NCI-H1105 treated with DMSO at 0.1 percent for 48 hours (cell line): Measurements from ENCODE around the gene COMMD4.

Experiments used
- DNase-seq: peaks from one replicate; lab custom pipeline; 2025; lab: John Stamatoyannopoulos, UW

The COMMD4 gene

GRCh38 chr15:75356517-75356916, 20.7 kb downstream of the COMMD4 start:
- no peak for DNase-seq

DNA sequence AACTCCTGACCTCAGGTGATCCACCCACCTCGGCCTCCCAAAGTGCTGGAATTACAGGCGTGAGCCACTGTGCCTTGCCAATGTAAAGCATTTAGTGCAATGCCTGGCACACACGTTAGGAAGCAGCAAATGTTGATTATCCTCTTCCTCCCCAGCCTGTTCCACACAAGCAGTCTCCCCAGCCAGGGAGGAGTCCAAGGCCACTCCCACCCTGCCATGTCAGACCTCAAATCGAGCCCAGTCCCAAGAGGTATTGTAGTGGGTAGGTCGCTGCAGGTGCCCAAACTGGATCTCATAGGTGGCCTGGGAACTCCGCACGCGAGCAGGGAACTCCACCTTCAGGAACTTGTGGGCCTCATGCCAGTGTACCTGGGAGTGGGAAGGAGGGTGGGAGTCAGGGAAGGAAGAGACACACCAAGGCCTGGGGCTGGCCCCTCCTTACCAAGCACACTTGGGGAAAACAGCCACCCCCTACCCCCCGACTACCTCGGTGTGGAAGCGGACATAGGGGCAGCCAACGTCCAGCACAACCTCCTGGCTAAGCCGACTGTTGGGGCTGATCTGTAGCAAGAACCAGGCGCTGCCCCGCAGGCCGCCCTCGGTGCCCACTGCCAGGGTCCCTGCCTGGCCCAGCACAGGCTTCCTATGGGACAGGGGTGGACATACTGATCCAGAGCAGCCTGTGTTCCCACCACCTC, 22.3 kb downstream of the COMMD4 start:
- DNase-seq, result no peak

GRCh38 chr15:75358771-75359536, 23.1 kb downstream of the COMMD4 start:
- DNase-seq, result no peak

DNA sequence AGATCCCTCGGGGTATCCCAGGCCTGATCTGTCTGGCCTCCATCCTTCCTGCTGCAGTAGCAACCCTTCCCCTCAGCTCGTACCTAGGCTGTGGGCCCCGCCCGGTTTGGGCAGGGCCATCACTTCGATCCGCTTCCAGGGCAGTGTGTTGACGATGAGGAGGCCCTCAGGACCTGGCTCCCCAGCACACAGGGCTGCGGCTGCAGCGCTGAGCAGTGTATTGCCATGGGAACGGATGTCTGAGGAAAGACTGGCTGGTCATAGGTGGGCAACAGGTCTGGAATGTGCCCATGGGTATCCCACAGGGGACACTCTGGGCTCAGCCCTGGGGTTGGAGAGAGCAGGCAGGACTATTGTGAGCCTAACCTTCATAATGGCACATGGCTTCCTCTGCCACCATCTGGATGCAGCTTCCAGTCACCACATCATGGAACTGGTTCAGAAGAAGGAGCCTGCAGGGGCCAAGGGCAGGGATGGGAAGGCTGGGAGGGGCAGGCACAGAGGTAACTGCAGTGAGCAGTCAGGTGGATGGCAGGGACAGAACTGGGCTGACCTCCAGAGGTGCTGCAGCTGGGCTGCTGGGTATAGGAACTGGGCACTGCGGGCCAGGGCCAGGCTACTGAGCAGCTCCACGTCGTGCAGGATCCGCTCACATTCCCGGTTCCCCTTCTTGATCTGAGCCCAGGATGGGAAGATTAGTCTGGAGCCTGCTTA, 23.8 kb downstream of the COMMD4 start:
- no peak for DNase-seq

DNA sequence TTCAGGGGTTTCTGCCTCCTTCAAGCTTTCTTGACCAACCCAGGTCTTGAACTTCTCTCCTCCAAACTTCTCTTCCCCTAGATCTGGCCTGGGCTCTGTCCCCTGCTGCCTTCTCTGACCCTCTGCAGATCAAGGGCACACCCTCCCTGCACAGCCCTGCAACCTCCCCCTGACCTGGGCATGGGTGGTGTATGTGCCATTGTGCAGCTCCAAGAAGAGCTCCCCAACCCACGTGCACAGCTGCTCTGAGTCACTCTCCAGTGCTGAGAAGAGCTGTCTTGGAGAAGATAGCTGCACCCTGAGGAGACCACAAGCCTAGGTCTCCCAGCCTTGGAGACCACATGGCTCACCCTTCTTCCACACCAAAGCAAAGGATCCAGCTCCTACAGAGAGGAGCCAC, 24.5 kb downstream of the COMMD4 start:
- DNase-seq, result no peak

DNA sequence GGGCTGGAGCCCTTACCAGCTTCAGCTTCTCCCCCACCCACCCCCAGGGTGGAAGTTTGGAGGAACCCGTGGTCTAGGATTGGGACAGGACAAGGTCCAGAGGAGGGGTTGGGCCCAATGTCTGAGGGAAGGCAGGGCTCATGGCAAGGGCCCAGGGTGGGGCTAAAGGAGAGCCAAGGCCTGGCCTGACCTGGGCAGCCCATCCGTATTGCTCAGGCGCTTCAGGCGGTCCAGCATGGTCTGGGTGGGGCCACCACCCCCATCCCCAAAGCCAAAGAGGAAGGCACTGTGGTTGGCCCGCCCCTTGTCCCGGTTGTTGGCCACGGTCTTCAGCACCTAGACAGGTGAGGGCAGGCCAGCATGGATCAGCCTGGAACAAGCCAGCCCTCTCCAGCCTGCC, 25.0 kb downstream of the COMMD4 start:
- DNase-seq, result no peak

GRCh38 chr15:75361361-75361988, 25.6 kb downstream of the COMMD4 start:
- no peak for DNase-seq

- no peak for DNase-seq
Measured at GRCh38 chr15:75361989-75362641, 26.3 kb downstream of the COMMD4 start.

DNA sequence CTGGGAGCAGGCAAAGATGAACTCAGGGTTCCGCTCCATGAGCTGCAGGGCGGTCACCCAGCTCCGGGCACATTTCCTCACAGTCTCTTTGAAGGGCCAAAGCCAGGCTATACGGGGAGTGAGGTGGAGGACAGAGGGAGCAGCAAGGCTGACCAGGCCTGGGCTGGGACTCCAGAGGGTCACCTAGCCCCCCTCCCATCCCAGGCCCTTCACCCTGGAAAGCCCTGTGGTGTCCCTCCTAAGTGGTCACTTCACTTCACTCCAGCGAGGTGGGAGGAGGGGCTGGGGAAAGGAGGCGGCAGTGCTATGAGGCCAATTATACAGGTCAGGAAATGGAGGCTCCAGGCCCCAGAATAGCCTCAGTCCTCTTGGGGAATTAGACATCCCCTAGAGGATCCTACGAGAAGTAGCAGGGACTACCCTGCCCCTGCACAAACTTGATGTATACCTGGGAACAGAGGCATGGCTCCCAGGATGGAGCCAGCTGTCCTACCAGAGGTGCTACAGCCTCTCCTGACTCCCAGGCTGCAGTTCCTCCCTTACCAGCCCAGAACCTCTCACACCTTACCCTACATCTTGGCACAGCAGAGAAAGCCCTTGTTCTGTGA, 26.9 kb downstream of the COMMD4 start:
- DNase-seq, result no peak

GRCh38 chr15:75363786-75364185, 27.9 kb downstream of the COMMD4 start:
- no peak for DNase-seq

- DNase-seq, result no peak
Measured at GRCh38 chr15:75364881-75365280, 29.0 kb downstream of the COMMD4 start.

GRCh38 chr15:75366163-75366562, 30.3 kb downstream of the COMMD4 start:
- DNase-seq, result no peak

DNA sequence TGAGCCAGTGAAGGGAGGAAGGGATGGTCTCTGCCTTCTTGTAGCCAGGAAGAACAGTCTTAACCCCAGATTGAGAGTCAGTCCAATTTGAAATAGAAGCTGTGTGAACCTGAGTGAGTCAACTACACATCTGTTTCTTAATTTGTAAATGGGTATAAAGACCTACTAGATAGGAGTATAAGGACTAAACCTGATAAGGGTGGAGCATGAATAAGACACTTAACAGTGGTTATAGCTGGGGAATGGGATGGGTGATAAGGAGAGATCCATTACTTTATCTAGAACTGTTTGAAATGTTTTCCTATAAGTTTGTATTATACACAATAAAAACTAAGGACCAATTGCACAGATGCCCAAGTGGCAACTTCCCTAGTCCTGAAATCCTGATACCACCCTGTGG, 31.1 kb downstream of the COMMD4 start:
- DNase-seq, result no peak

DNA sequence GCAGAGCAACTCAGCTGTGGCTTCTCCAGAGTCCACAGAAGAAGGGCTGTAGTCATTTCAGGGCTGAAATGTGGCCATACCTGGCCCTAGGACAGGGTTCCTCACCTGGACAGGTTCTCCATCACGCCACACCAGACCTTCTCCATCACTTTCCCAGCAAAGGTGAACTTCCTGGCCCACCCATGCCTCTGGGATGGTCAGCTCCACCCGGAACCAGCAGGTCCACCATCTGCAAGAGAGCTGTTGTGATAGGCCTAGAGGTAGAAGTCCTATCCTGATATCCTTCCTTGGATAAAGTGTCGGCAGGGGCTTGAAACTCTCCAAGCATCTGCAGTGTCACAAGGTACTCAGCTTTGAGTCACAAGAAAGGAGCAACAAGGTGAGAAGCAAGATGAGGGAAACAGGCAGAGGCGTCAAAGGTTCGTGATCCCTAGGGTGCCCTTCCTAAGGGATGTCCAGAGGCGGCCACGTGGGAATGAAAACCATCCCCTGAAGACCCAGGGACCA, 31.6 kb downstream of the COMMD4 start:
- no peak for DNase-seq

DNA sequence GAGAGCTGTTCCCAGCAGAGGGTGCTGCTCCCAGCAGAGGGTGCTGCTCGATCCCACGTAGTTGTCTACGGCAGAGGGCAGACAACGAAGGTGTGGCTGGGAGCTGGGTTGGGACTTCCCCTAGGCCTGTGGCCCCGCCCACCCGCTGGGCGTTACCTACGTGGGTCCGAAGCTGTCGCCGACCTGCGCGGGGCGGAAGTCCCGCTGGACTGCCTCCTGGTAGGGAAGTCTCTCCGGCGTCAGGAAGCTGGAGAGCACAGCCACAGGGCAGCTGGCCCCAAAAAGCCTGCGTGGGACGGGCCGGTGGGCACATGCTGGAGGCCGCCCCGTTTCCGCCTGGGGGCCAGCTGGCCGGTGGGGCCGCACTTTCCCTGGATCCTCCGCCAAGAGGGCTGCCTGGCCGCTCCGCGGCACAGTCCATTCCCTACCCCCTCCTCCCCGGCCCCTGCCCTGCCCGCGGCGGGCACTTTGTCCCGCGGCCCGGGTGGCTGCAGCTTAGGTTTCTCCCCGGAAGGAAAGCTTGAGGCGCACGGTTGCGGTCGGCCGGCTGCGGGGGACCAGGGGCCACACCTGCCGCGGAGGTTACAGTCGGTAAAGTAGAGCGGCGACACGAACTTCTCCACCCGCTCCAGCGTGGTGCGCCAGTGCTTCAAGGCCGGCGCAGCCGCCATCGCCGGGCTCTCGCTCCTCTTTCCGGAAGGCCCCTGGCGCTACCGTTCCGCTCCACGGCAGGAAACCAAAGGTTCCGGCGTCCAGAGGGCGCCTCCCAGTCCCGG, 32.2 kb downstream of the COMMD4 start, which contains the start of gene MAN2C1:
Gene MAN2C1, minus strand, starts transcription at position 695 of the 776 bp plus-strand sequence. Its CDS starts 24 bp downstream, at position 671.
- DNase-seq, result peak; percentile 89

GRCh38 chr15:75368689-75369239, 32.9 kb downstream of the COMMD4 start:
- no peak for DNase-seq

- DNase-seq, result no peak
Measured at GRCh38 chr15:75369897-75370581, 34.2 kb downstream of the COMMD4 start.

DNA sequence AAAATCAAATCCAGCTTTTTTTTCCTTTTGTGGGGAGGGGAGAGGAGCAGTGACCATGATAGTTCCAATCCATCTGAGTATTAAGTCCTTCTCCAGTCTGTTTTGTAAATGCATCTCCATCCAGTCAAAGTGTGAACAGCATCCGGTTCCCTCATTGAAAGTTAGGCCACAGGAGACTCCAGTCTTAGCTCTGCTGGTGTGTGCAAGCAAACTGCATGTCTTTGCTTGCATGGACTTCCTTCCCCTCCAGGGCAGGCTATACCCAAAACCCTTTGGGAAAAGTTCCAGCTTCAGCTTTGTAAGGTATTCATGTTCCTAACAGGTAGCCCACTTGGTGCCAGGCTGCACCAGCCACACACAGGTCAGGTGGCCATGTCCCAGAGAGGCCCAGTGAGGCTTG, 35.6 kb downstream of the COMMD4 start:
- DNase-seq, result no peak

DNA sequence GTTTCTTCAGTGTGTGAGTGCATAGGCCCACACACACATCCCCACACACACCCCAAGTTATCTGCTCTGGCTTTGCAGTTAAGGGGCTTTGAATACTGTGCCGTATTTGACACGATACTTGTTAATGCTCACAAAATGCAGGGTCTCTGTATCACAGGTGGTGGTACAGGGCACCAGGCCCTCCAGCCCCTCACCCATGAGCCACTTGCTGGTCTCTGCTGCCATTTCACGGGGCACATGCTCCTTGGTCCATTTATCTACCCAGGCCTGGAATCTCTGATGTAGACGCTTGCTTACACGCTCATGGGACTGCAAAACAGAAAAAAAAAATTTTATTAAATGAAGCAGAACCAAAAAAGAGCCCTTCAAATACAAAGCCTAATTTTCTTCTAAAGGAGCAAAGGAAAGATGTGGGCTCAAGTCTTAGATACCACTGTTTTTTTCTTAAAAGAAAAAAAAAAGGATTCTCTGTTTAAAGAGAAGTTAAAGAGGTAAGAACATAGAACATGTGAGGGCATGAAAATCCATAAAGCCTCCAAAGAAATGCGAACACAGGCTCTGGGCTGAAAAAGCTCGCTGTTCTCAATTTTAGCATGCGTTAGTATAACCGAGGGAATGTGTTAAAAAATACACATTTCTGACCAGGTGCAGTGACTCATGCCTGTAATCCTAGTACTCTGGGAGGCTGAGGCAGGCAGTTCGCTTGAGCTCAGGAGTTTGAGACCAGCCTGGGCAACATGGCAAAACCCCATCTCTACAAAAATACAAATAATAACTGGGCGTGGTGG, 36.2 kb downstream of the COMMD4 start:
- no peak for DNase-seq
